Prostate gland (tissue), 2 donors: ENCODE data around the gene TMEM231.

Experiments used
- POLR2A ChIP-seq: fragments of 450-650 bp; IDR thresholded peaks from one replicate; pipeline ENCODE4 v1.6.1; 2016; ENCODE audit warnings: antibody characterized with exemption, mild to moderate bottlenecking
- TF ChIP-seq, protein P1 (sequence below), 4 experiments: fragments of 200-600 bp in 2 of 4; fragments of 450-650 bp in 2 of 4; sonication (generic) in 2 of 4; IDR thresholded peaks; 1 replicate in 3 of 4; 2 replicates in 1 of 4; pipeline ENCODE4 v1.5.1; 2016 to 2019; ENCODE audit warnings: antibody characterized with exemption in 4 of 4, mild to moderate bottlenecking in 2 of 4, moderate library complexity in 2 of 4

DNA sequence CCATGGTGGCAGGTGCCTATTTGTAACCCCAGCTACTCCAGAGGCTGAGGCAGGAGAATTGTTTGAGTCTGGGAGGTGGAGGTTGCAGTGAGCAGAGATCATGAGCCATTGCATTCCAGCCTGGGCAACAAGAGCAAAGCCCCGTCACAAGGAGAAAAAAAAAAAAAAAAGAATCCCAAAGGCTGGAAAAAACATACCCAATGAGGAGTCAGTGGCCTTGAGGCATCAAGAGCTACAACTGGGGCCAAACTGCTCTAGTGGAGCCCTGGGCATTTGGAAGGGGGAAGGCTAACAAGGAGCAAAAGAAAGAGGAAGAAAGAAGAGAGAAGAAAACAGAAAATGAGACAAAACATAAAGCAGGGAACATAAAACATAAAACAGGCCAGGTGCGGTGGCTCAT lies 67.7 kb downstream of the TMEM231 start:
- TF ChIP-seq, protein P1, sequence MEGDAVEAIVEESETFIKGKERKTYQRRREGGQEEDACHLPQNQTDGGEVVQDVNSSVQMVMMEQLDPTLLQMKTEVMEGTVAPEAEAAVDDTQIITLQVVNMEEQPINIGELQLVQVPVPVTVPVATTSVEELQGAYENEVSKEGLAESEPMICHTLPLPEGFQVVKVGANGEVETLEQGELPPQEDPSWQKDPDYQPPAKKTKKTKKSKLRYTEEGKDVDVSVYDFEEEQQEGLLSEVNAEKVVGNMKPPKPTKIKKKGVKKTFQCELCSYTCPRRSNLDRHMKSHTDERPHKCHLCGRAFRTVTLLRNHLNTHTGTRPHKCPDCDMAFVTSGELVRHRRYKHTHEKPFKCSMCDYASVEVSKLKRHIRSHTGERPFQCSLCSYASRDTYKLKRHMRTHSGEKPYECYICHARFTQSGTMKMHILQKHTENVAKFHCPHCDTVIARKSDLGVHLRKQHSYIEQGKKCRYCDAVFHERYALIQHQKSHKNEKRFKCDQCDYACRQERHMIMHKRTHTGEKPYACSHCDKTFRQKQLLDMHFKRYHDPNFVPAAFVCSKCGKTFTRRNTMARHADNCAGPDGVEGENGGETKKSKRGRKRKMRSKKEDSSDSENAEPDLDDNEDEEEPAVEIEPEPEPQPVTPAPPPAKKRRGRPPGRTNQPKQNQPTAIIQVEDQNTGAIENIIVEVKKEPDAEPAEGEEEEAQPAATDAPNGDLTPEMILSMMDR (IDR thresholded peaks at IDR 0.05), result no peak
- TF ChIP-seq POLR2A, result no peak
